ENCODE measurements around the gene HINFP. TPM values are rescaled to one million over a fixed set of nuclear protein-coding genes. Genes with fewer than 3 reads are reported as not detected.

HINFP gene
- total RNA-seq, 1 experiment from 2014 or later: 42.4 TPM

GRCh38 chr11:119085437-119085847, 35.9 kb upstream of the HINFP start:
- Mint-ChIP-seq H3K27ac (peak overlapping the region; percentile 96 to 99 (median 98); a peak in 6 of 7 replicates), H3K27me3 (ENCODE audit: low read depth) (no peaks in the 10 kb centered on the region), H3K9me3 (no peaks in the 10 kb centered on the region), H3K36me3 (ENCODE audit: insufficient read depth in 1 of 3, low read depth in 3 of 3) (peaks cover 10 to 29% (median 26%) of the 10 kb centered on the region in 3 experiments; a peak in 6 of 7 replicates), H3K4me3 (peak overlapping the region; percentile 98), H3K4me1 (peaks cover 7 to 13% of the 10 kb centered on the region in 2 experiments; a peak in 3 of 4 replicates)
- no peak overlapping the region for H3T11ph ChIP-seq (ENCODE audit: low read length)
- H3K14ac ChIP-seq (ENCODE audit: insufficient read depth, low read length): no peak overlapping the region
- H4K8ac ChIP-seq (replicated peaks; ENCODE audit: insufficient read length, low read depth, low read length): no peak overlapping the region
- no peak overlapping the region for H2BK5ac ChIP-seq (ENCODE audit: insufficient read length, low read length)
- peak overlapping the region; percentile 79 for H3K9ac ChIP-seq (ENCODE audit: extremely low read depth, insufficient read length, low read length)
- H3K4ac ChIP-seq (ENCODE audit: low read depth, low read length): no peak overlapping the region
- no peak overlapping the region for H3K18ac ChIP-seq (ENCODE audit: insufficient read length, low read depth, low read length)
- no peak overlapping the region for H4K91ac ChIP-seq (ENCODE audit: insufficient read length, low read depth, low read length)
- WGBS (ENCODE audit: extremely low coverage, insufficient read length, low lambda C conversion rate): no CpG with 5 or more reads among the region's 13 CpGs
- H3K27ac ChIP-seq (ENCODE audit: insufficient read length, low read depth, low read length): no peak overlapping the region
- no peaks in the 10 kb centered on the region; the same call in 1 of the 2 replicates for H3K79me2 ChIP-seq (ENCODE audit: insufficient read depth, low read length)
- H3K4me2 ChIP-seq (ENCODE audit: insufficient read depth, insufficient read length, low read length): peak overlapping the region; percentile 75
- H3K4me1 ChIP-seq (ENCODE audit: insufficient read depth, low read length): no peaks in the 10 kb centered on the region
- H3K79me1 ChIP-seq (ENCODE audit: insufficient read depth, low read depth, low read length, poor library complexity, severe bottlenecking): no peaks in the 10 kb centered on the region
- H3K23me2 ChIP-seq (ENCODE audit: insufficient read length, low read depth, low read length, poor library complexity, severe bottlenecking): peaks cover 4% of the 10 kb centered on the region
- no peak for TF ChIP-seq CTCF (conservative IDR thresholded peaks at IDR 0.05)
- no peak overlapping the region for H2AK5ac ChIP-seq (ENCODE audit: insufficient read length, low read length)
- H3K9me3 ChIP-seq (ENCODE audit: control insufficient read depth, low read depth, low read length): no peaks in the 10 kb centered on the region
- no peak overlapping the region for H2AFZ ChIP-seq (ENCODE audit: low read length)
- H2BK20ac ChIP-seq (ENCODE audit: low read depth, low read length, poor library complexity, severe bottlenecking): no peak overlapping the region
- DNase-seq: no peak
- no peaks in the 10 kb centered on the region for H3K27me3 ChIP-seq (ENCODE audit: insufficient read depth, low read length)
- no peak overlapping the region for H2BK120ac ChIP-seq (ENCODE audit: low read depth, low read length, poor library complexity, severe bottlenecking)
- no peak overlapping the region for H2BK12ac ChIP-seq (ENCODE audit: insufficient read length, low read depth, low read length)
- H4K5ac ChIP-seq (ENCODE audit: insufficient read length, low read depth, low read length): no peak overlapping the region
- no peaks in the 10 kb centered on the region for H4K20me1 ChIP-seq (ENCODE audit: control insufficient read depth, insufficient read depth, insufficient read length)
- H2BK15ac ChIP-seq (ENCODE audit: low read depth, low read length): no peak overlapping the region
- no peak overlapping the region for H3K56ac ChIP-seq (ENCODE audit: insufficient read length, low read depth, low read length)
- H3K23ac ChIP-seq (ENCODE audit: insufficient read length, low read depth, low read length): no peak overlapping the region

Data from H9 (cell line).